ENCODE measurements around the gene REM2.

Gene REM2

GRCh38 chr14:22871224-22872032 is 11.6 kb upstream of the REM2 start, which contains the start of gene LRP10:
Gene LRP10, plus strand, starts transcription at chr14:22871740. Its CDS starts 564 bp downstream, at chr14:22872304.
- peak within 1 kb of the TSS; percentile 90 for H3K4me3 ChIP-seq (ENCODE audit: low read depth, low read length)
- DNase-seq (ENCODE audit: low read depth) = no peak

GRCh38 chr14:22872033-22872832 is 10.8 kb upstream of the REM2 start:
- H3K4me3 ChIP-seq (ENCODE audit: low read depth, low read length) = peak overlapping the region; percentile 90
- DNase-seq (ENCODE audit: low read depth) = no peak

GRCh38 chr14:22872833-22873520 is 10.0 kb upstream of the REM2 start:
- H3K4me3 ChIP-seq (ENCODE audit: low read depth, low read length) = peak overlapping the region; percentile 90
- DNase-seq (ENCODE audit: low read depth) = no peak

- no peak for DNase-seq (ENCODE audit: low read depth)
- no peak overlapping the region for H3K4me3 ChIP-seq (ENCODE audit: low read depth, low read length)
These were observed 7.8 kb upstream of the REM2 start for GRCh38 chr14:22875003-22875747.

GRCh38 chr14:22875748-22876319 is 7.2 kb upstream of the REM2 start:
- H3K4me3 ChIP-seq (ENCODE audit: low read depth, low read length) = no peak overlapping the region
- no peak for DNase-seq (ENCODE audit: low read depth)

- H3K4me3 ChIP-seq (ENCODE audit: low read depth, low read length) = no peak overlapping the region
- DNase-seq (ENCODE audit: low read depth) = no peak
These were observed 6.0 kb upstream of the REM2 start for GRCh38 chr14:22877000-22877501.

GRCh38 chr14:22878271-22879246 is 4.5 kb upstream of the REM2 start:
- no peak for DNase-seq (ENCODE audit: low read depth)
- no peak overlapping the region for H3K4me3 ChIP-seq (ENCODE audit: low read depth, low read length)

GRCh38 chr14:22882064-22882463 is 958 bp upstream of the REM2 start:
- no peak overlapping the region for H3K4me3 ChIP-seq (ENCODE audit: low read depth, low read length)
- no peak for DNase-seq (ENCODE audit: low read depth)

GRCh38 chr14:22882529-22883172 is 371 bp upstream of the REM2 start:
- peak; percentile 13 for DNase-seq (ENCODE audit: low read depth)
- H3K4me3 ChIP-seq (ENCODE audit: low read depth, low read length) = no peak overlapping the region

GRCh38 chr14:22884076-22884737 is 1.2 kb downstream of the REM2 start:
- no peak overlapping the region for H3K4me3 ChIP-seq (ENCODE audit: low read depth, low read length)
- DNase-seq (ENCODE audit: low read depth) = no peak

- DNase-seq (ENCODE audit: low read depth) = no peak
- H3K4me3 ChIP-seq (ENCODE audit: low read depth, low read length) = no peak overlapping the region
These were observed 1.9 kb downstream of the REM2 start for GRCh38 chr14:22884738-22885523.

GRCh38 chr14:22885975-22886374 is 3.0 kb downstream of the REM2 start:
- no peak overlapping the region for H3K4me3 ChIP-seq (ENCODE audit: low read depth, low read length)
- no peak for DNase-seq (ENCODE audit: low read depth)

GRCh38 chr14:22886500-22887259 is 3.7 kb downstream of the REM2 start:
- no peak for DNase-seq (ENCODE audit: low read depth)
- H3K4me3 ChIP-seq (ENCODE audit: low read depth, low read length) = peak overlapping the region; percentile 61

GRCh38 chr14:22887260-22887989 is 4.4 kb downstream of the REM2 start:
- H3K4me3 ChIP-seq (ENCODE audit: low read depth, low read length) = peak overlapping the region; percentile 61
- DNase-seq (ENCODE audit: low read depth) = peak; percentile 31

GRCh38 chr14:22887990-22888378 is 5.0 kb downstream of the REM2 start:
- DNase-seq (ENCODE audit: low read depth) = no peak
- peak overlapping the region; percentile 61 for H3K4me3 ChIP-seq (ENCODE audit: low read depth, low read length)

Data from skeletal muscle cell (primary cell).